ENCODE measurements around the gene DNAH7.

DNAH7 gene

DNA sequence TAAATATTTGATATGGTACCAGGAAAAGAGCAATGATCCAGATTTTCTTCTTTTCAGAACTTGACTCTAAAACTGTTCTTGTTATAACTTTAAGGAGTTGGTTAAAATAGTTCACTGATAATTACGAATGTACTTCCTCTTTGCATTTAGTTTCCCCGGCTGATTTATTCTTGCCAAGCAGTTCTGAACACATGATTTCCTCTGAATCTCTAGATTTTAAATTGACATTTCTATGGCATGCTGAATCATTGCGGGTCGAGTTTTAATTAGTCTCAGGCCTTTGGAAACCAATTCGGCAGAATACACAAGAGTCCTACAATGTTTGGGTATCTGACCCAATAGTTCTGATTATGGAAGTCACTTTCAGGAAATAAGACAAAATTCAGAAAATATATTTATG is 37.3 kb upstream of the DNAH7 start:
- ChIA-PET CTCF (no interaction called here), POLR2A (ENCODE audit: low non-redundant PET) (no interaction called here)
- H3K27ac ChIP-seq, result no peak overlapping the region
- TF ChIP-seq, protein P1, sequence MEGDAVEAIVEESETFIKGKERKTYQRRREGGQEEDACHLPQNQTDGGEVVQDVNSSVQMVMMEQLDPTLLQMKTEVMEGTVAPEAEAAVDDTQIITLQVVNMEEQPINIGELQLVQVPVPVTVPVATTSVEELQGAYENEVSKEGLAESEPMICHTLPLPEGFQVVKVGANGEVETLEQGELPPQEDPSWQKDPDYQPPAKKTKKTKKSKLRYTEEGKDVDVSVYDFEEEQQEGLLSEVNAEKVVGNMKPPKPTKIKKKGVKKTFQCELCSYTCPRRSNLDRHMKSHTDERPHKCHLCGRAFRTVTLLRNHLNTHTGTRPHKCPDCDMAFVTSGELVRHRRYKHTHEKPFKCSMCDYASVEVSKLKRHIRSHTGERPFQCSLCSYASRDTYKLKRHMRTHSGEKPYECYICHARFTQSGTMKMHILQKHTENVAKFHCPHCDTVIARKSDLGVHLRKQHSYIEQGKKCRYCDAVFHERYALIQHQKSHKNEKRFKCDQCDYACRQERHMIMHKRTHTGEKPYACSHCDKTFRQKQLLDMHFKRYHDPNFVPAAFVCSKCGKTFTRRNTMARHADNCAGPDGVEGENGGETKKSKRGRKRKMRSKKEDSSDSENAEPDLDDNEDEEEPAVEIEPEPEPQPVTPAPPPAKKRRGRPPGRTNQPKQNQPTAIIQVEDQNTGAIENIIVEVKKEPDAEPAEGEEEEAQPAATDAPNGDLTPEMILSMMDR (conservative IDR thresholded peaks at IDR 0.05; ENCODE audit: low read depth), result no peak
- no peak for DNase-seq (ENCODE audit: low spot score)

DNA sequence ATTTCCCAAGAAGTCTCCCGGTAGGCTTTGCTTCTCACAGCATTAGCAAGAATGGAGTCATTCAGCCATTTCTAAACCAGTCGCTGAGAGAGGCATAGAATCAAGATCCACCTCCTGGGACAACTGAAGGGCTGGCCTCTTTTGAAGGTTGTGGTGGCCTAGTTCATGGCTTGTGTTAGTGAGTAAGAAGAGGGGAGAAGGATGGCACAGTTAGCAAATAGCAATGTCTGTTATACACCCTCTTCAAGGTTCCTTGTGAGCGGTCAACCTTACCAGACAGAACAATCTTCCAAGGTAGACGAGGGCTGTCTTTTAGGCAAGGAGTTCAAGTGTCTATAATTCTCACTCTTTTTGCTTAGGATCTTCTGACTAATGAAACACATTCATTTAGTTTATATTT is 35.4 kb upstream of the DNAH7 start:
- no peak overlapping the region for H3K27ac ChIP-seq
- TF ChIP-seq, protein P1 (conservative IDR thresholded peaks at IDR 0.05; ENCODE audit: low read depth), result no peak
- DNase-seq (ENCODE audit: low spot score), result no peak
- ChIA-PET CTCF (interaction anchor here (0.7 kb wide), 1 partner anchor 671 kb away, joined by 5 read pairs; no protein-coding TSS in a partner anchor), POLR2A (ENCODE audit: low non-redundant PET) (no interaction called here)

DNA sequence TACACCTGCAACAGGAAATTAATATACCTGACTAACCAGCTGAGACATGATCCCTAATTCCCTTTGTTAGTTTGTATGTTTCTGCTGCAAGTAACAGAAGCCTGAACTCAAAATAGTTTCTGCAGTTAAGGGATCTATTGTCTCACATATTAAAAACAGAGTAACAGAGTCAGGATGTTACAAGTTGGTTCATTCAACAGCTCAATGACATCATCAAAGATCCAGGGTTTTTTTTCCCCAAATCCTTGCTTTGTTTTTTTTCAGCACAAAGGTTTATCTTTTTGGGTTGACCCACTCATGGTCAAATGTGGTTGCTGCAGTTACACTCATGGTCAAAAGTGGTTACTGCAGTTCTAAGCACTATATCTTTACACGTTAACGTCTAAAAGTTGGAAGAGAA is 35.0 kb upstream of the DNAH7 start:
- TF ChIP-seq, protein P1 (conservative IDR thresholded peaks at IDR 0.05; ENCODE audit: low read depth), result no peak
- ChIA-PET CTCF (interaction anchor here (2.5 kb wide), 1 partner anchor 25 kb away, joined by 7 read pairs; no protein-coding TSS in a partner anchor), POLR2A (ENCODE audit: low non-redundant PET) (interaction anchor here (0.5 kb wide), 1 partner anchor 279 kb away, joined by 3 read pairs; no protein-coding TSS in a partner anchor)
- no peak overlapping the region for H3K27ac ChIP-seq
- DNase-seq (ENCODE audit: low spot score), result no peak

DNA sequence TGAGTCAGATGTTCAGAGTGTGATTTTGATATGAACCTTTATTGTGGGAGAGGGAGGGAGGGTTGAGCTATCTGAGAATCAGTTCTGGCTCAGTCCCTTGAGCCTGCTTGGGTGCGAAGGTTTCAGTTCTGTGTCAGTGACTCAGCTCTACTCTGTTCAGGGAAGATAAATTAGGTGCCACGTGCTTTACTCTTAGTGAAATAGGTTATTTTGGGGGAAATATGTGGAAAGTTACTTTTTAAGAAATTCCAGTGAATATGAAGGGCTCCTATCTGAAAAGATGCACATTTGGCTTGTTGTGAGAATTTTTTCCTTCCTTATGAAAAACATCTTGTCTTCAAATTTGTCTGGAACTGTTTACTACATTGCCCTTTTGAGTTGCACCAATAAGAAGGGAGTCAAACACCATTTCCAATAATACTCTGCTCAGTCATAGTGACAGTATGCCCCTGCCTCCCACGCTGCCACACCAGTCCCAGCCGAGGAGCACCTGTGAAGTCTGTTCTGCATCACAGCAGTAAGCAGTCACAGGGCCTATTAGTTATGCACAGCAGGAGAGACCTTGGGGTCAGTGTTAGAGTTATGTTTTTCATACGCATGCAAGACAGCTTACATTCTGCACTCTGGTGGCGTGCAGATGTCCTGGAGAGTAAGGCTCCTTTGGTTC is 32.8 kb upstream of the DNAH7 start:
- H3K27ac ChIP-seq, result no peak overlapping the region
- CTCF ChIA-PET, result interaction anchor here (2.5 kb wide), 1 partner anchor 23 kb away, joined by 7 read pairs; no protein-coding TSS in a partner anchor
- POLR2A ChIA-PET (ENCODE audit: low non-redundant PET), result no interaction called here
- no peak for DNase-seq (ENCODE audit: low spot score)
- TF ChIP-seq, protein P1 (conservative IDR thresholded peaks at IDR 0.05; ENCODE audit: low read depth), result no peak

DNA sequence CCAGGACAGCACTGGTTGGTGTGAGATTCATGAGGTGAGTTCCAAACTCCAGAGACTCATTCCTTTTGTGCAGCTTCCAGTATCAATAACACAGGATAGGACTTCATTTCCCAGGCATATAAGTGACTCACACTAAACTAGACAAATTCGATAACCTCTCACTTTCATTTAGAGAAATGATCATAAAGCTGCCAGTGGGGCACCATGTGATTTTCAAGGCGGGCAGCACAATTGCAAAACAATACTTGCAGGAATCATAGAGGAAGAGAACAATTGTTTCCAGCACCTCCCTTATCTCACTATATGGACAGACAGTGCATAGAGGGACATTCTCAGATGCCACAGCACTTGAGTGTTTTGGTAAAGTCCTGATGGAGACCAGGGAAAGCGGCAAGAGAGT is 31.3 kb upstream of the DNAH7 start:
- TF ChIP-seq, protein P1 (conservative IDR thresholded peaks at IDR 0.05; ENCODE audit: low read depth), result no peak
- CTCF ChIA-PET, result no interaction called here
- H3K27ac ChIP-seq, result no peak overlapping the region
- POLR2A ChIA-PET (ENCODE audit: low non-redundant PET), result no interaction called here
- DNase-seq (ENCODE audit: low spot score), result no peak

DNA sequence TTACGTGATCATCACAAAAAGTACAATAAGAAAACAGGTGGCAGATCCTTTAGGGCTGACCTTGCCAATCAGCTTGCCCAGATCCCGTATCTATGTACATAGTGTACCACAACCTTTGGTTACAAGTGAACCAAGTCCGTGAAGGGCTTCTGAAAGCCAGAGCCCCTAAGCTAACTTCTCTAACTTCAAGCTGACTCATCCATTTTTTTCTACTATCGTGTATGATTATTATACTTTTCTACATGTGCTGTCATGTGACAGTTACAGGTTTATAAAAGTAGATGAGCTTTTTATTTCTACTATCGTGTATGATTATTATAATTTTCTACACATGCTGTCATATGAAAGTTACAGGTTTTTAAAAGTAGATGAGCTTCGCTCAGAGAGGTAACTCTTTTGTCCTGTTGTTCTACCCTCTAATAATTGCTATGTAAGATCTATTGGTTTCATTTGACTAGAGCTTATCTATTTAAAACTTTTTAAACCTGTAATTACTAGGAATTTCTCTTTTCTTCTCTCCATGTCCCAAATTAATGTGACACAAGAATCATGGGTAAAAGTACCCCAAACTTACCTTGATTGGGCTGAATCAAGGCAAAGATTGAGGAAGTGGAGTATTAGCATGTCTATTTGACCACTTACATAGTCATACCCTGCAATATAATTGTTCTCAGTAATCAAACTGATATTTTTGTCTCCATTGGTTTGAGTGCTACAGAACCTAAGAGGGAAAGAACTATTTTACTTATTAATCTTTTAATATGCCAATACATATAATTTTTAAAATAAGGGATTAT is 29.4 kb upstream of the DNAH7 start:
- H3K27ac ChIP-seq, result no peak overlapping the region
- no peak for DNase-seq (ENCODE audit: low spot score)
- ChIA-PET POLR2A (ENCODE audit: low non-redundant PET) (no interaction called here), CTCF (interaction anchor here (0.6 to 1.6 kb wide), 2 partner anchors 49 to 356 kb away, joined by 3 to 4 read pairs; no protein-coding TSS in a partner anchor)
- TF ChIP-seq, protein P1 (conservative IDR thresholded peaks at IDR 0.05; ENCODE audit: low read depth), result no peak
